ENCODE results near the gene TMEM30B. TPM values are rescaled to one million over a fixed set of nuclear protein-coding genes. Genes with fewer than 3 reads are reported as not detected.
"Not testable (repeated sequence)": the region's sequence is repeated elsewhere in the genome, so short reads cannot be mapped to it uniquely, and the experiment has no call there.

The TMEM30B gene
- total and polyA plus RNA-seq, 12 donors = 1.3 to 6.0 (median 3.4) TPM

DNA sequence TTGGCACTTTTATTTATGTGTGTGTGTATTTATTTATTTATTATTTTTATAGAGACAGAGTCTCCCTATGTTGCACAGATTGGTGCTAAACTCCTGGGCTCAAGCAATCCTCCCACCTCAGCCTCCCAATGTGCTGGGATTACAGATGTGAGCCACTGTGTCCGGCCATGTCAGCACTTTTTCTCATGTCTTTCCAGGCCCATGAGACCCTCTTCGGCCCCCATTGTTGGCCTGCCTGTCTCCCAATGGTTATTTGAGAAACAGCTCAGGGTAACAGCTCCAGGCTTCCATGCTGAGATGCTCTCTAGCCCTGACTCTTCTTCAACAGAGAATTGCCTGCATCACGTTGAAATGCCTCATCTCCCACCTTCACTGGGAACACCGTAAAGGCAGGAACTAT, 34.4 kb downstream of the TMEM30B start:
- Histone ChIP-seq H3K36me3 (replicated peaks in 1 of 2) (no peaks in the 10 kb centered on the region), H3K9me3 (replicated peaks in 1 of 3) (no peaks in the 10 kb centered on the region), H3K27me3 (no peaks in the 10 kb centered on the region), H3K4me1 (replicated peaks in 1 of 2) (no peaks in the 10 kb centered on the region), H3K4me3 (no peak overlapping the region), H3K27ac (no peak overlapping the region)
- intact Hi-C loops (cut with DNase I) = loop anchor here in 1 of 2 donors (10.0 kb wide), 1 partner anchor 222 kb away; no protein-coding TSS in a partner anchor
- no peak for DNase-seq
- WGBS, 4 donors = 60 to 83% (median 61%) methylated on average over 4 of the region's 4 CpGs
- TF ChIP-seq POLR2A (IDR thresholded peaks at IDR 0.05) (no peak), CTCF (IDR thresholded peaks at IDR 0.05) (no peak)

GRCh38 chr14:61244009-61244408, 37.1 kb downstream of the TMEM30B start:
- H3K27ac ChIP-seq = no peak overlapping the region
- no peaks in the 10 kb centered on the region for H3K4me1 ChIP-seq (replicated peaks in 1 of 2)
- H3K4me3 ChIP-seq = no peak overlapping the region
- 68 to 74% (median 72%) methylated on average over 9 of the region's 9 CpGs for WGBS, 4 donors
- no peak for TF ChIP-seq CTCF (IDR thresholded peaks at IDR 0.05)
- no peak for TF ChIP-seq POLR2A (IDR thresholded peaks at IDR 0.05)
- no peaks in the 10 kb centered on the region for H3K36me3 ChIP-seq (replicated peaks in 1 of 2)
- no peaks in the 10 kb centered on the region for H3K27me3 ChIP-seq
- no peak for DNase-seq
- no peaks in the 10 kb centered on the region for H3K9me3 ChIP-seq (replicated peaks in 1 of 3)
- intact Hi-C loops (cut with DNase I) = loop anchor here in 1 of 2 donors (10.0 kb wide), 1 partner anchor 219 kb away; no protein-coding TSS in a partner anchor

GRCh38 chr14:61240206-61240605, 40.9 kb downstream of the TMEM30B start:
- TF ChIP-seq CTCF (IDR thresholded peaks at IDR 0.05) = no peak
- TF ChIP-seq POLR2A (IDR thresholded peaks at IDR 0.05) = no peak
- H3K9me3 ChIP-seq (replicated peaks in 1 of 3) = no peaks in the 10 kb centered on the region
- no peak overlapping the region for H3K4me3 ChIP-seq
- intact Hi-C loops (cut with DNase I) = loop anchor here in 1 of 2 donors (10.0 kb wide), 1 partner anchor 215 kb away; no protein-coding TSS in a partner anchor
- no peak for DNase-seq
- H3K36me3 ChIP-seq (replicated peaks in 1 of 2) = no peaks in the 10 kb centered on the region
- H3K27me3 ChIP-seq = no peaks in the 10 kb centered on the region
- H3K27ac ChIP-seq = no peak overlapping the region
- 67 to 77% (median 72%) methylated on average over 8 of the region's 8 CpGs for WGBS, 4 donors
- no peaks in the 10 kb centered on the region for H3K4me1 ChIP-seq (replicated peaks in 1 of 2)

- H3K4me1 ChIP-seq (replicated peaks in 1 of 2); DNase-seq; intact Hi-C loops (cut with DNase I); H3K27me3 ChIP-seq; H3K36me3 ChIP-seq (replicated peaks in 1 of 2); H3K9me3 ChIP-seq (replicated peaks in 1 of 3); H3K4me3 ChIP-seq; H3K27ac ChIP-seq: not testable (repeated sequence)
- 74 to 84% (median 79%) methylated on average over 10 of the region's 10 CpGs for WGBS, 4 donors
These were observed 41.9 kb downstream of the TMEM30B start for GRCh38 chr14:61239285-61239684.

- 62 to 73% (median 71%) methylated on average over 7 of the region's 7 CpGs for WGBS, 4 donors
- no peaks in the 10 kb centered on the region for H3K4me1 ChIP-seq (replicated peaks in 1 of 2)
- H3K9me3 ChIP-seq (replicated peaks in 1 of 3) = no peaks in the 10 kb centered on the region
- no peak overlapping the region for H3K27ac ChIP-seq
- no peaks in the 10 kb centered on the region for H3K36me3 ChIP-seq (replicated peaks in 1 of 2)
- no peaks in the 10 kb centered on the region for H3K27me3 ChIP-seq
- no peak overlapping the region for H3K4me3 ChIP-seq
- intact Hi-C loops (cut with DNase I) = no loop called here
- TF ChIP-seq POLR2A (IDR thresholded peaks at IDR 0.05) = no peak
- no peak for TF ChIP-seq CTCF (IDR thresholded peaks at IDR 0.05)
- DNase-seq = no peak
These were observed 42.4 kb downstream of the TMEM30B start for GRCh38 chr14:61238611-61239245.

All from adrenal gland (tissue), 12 donors.